ENCODE measurements around the gene GPR158.

DNA sequence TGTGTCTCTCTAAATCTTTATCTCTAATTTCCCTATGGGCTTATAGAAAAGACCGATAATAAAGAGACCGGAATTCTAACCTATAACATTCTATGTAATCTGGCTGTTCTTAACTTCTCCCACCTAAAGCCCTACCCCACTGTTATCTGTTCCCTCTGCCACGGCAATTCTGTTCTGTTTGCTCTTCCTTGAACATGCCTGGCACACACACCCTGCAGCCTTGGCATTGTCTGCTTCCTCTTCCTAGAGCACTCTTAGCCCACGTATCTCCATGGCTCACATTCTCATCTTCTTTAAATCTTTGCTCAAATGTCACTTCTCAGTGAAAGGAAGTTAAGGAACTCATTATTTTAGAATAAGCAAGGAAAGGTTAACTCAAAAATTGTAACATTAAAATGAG is 309.2 kb downstream of the GPR158 start:
- TF ChIP-seq, protein P1, sequence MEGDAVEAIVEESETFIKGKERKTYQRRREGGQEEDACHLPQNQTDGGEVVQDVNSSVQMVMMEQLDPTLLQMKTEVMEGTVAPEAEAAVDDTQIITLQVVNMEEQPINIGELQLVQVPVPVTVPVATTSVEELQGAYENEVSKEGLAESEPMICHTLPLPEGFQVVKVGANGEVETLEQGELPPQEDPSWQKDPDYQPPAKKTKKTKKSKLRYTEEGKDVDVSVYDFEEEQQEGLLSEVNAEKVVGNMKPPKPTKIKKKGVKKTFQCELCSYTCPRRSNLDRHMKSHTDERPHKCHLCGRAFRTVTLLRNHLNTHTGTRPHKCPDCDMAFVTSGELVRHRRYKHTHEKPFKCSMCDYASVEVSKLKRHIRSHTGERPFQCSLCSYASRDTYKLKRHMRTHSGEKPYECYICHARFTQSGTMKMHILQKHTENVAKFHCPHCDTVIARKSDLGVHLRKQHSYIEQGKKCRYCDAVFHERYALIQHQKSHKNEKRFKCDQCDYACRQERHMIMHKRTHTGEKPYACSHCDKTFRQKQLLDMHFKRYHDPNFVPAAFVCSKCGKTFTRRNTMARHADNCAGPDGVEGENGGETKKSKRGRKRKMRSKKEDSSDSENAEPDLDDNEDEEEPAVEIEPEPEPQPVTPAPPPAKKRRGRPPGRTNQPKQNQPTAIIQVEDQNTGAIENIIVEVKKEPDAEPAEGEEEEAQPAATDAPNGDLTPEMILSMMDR (conservative IDR thresholded peaks at IDR 0.05; ENCODE audit: low read depth, low read length): no peak
- TF ChIP-seq EZH2 (IDR thresholded peaks at IDR 0.05; ENCODE audit: low read length, unreplicated experiment): no peak
- no peak for TF ChIP-seq EZH2phosphoT487 (IDR thresholded peaks at IDR 0.05; ENCODE audit: borderline replicate concordance, low read length)

All from PC-3 (cell line).